Right renal cortex interstitium (tissue), 3 donors: ENCODE results near the gene TNNI3K. TPM values are rescaled to one million over a fixed set of nuclear protein-coding genes. Genes with fewer than 3 reads are reported as not detected.

Experiments used
- DNase-seq, 3 donors: peaks; one replicate each; pipeline ENCODE4 v3.0.0-alpha.2; 2013; ENCODE audit warnings: low read depth in 3 of 3, low spot score in 2 of 3
- polyA plus RNA-seq, 3 donors: library from polyadenylated mRNA; unstranded; fragments of 120-200 nt; gene quantifications; one replicate each; pipeline ENCODE4 v1.2.1, GENCODE V29; 2013; ENCODE audit not compliant: insufficient read length in 3 of 3

TNNI3K gene
- polyA plus RNA-seq, 3 donors: 1.0 to 2.7 (median 1.4) TPM

DNA sequence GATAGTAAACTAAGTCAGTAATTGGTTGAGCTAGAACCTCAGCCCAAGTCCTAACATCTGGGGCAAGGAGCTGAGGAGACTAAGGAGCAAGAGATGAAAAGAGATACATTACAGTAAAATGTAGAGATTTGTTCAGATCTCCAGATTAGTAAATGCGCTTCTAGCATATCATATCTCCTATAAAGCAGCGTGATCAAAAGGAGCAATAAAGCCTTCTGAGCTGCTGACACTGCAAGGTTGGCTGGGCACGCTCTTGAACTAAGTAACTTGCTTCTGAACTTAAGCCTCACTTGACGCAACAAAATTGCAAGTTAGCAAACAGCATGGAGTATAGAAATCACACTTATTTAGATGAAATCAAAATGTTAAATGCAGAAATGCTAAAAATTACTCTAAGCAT lies 196.3 kb downstream of the TNNI3K start:
- DNase-seq: no peak

DNA sequence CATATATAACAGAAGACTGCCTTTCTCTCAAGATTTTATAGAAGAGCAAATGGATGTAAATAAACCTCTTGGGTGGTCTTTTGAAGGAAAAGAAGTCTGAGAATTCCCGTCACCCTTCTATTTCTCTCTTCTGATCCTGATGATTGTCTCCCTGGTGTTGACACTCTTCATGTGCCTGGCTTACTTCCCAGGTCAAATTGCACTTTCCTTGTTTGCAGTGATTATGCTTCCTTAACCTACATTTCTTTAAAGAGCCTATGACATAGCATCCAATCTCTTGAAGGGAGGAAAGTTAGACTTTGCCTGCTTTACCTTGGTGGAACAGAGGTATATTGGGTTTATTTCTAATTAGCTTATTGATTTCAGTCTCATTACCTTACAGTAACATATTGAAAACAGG lies 197.1 kb downstream of the TNNI3K start:
- DNase-seq: no peak

DNA sequence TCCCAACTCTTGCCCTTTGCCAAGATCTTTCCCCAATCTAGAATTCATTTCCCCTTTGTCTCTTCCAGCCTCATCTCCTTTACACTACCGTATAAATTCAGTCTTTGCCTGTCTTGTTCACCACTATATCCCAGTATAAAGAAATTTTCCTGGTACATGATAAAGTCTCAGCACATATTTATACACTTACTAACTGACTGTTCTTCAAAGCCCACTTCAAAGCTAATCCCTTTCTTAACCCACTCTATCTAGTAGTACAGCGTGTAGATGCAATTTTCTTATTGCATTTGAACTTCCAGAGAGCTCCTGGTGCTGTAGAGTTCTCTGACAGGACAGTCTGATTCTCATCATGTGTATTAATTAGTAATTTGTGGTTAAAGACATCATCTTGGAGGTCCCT lies 199.1 kb downstream of the TNNI3K start:
- no peak for DNase-seq

DNA sequence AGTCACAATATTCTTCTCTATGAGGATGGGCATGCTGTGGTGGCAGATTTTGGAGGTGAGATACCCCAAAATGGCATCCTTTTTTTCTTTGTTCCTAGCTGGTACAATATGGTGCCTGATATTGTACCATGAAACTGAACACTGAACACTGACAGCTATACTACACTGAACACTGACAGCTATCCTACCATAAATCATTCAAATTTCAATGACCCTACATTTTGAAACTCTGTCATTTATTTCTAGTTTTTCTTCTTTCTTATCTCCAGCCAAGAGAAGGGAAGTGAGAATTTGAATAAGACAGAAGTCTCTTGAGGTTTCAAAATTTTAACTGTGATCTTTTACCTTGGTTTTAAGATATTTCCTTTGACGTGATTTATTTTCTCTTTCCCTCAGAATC lies 200.9 kb downstream of the TNNI3K start:
- DNase-seq: no peak

DNA sequence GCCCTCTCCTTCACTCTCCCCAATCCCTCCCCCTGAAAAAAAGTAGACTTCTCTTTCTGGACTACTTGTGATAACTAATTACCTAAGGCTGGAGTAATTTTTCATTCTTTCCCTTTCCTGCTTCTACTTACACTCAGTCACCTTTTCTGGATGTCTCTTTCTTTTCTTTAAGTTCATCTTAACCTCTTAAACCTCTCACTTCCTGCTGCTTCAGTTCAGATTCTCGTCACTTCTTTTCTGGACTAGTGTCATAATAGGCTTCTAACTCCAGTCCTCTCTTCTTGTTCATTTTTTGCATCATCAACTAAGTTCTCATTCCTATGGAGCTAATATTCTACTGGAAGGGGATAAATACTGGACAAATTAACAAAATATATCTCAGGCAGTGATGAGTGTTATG lies 201.8 kb downstream of the TNNI3K start:
- DNase-seq: no peak

DNA sequence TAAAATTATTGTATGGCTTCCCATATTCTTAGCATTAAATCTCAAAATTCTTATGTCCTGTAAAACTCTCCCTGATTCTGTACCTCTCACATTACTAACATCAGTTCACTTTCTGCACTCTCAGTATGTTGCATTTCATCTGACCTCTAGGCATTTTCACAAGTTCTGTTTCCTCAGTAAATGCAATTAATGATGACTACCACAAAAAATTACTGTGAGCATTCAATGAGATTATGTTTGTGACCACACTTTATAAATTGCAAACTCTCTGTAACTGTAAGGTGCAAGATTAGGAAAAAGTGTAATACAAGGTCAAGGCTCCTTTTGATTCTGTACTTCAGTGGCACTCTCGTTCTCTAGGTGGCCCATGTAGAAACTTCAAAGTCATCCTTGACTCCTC lies 216.8 kb downstream of the TNNI3K start:
- no peak for DNase-seq

DNA sequence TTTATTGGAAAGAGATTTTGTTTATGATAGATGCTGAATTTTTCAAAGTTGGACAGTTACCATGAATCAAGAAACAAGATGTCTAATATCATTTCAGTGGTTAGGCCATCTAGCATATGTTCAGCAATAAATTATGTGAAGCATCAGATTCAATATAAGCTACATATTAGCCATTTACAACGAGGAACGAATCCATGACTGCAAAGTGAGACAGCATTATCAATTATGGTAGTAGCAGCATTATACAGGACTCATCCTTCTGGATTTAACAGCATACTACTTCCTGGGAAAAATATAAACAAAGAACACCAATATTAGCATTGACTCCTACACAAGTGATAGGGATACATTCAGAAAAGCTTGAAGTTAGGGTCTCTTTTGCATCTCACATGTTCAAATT lies 218.1 kb downstream of the TNNI3K start:
- no peak for DNase-seq

DNA sequence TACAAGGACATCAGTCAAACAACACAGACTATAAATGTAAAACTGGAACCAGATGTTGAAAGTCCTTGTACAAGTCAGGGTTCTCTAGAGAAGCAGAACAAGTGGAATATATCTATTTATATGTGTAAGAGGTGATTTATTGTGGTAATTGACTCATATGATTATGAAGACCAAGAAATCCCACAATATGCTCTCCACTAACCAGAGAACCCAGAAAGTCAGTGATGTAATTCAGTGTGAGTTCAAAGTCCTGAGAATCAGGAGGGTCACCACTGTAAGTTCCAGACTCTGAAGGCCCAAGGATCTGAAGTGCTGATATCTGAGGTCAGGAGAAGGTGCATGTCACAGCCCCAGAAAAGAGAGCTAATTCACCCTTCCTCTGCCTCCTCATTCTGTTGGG lies 220.2 kb downstream of the TNNI3K start:
- no peak for DNase-seq

DNA sequence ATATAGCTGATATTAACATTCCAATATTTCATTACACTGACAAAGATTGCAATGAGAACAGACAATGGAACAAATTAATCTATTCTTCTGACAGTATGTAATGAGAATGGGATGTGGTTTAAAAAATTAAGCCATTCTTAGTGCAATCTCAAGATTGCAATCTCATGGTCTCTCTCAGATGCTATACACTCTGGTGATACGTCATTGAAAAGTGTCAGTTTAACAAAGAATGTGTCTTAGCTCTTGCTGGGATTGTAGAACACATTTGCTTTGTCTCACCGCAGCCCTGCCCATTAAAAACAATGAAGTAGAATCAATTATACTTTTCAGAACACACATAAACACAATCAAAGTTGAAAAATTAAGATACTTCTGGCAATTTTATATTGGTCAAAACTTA lies 222.1 kb downstream of the TNNI3K start:
- DNase-seq: no peak

DNA sequence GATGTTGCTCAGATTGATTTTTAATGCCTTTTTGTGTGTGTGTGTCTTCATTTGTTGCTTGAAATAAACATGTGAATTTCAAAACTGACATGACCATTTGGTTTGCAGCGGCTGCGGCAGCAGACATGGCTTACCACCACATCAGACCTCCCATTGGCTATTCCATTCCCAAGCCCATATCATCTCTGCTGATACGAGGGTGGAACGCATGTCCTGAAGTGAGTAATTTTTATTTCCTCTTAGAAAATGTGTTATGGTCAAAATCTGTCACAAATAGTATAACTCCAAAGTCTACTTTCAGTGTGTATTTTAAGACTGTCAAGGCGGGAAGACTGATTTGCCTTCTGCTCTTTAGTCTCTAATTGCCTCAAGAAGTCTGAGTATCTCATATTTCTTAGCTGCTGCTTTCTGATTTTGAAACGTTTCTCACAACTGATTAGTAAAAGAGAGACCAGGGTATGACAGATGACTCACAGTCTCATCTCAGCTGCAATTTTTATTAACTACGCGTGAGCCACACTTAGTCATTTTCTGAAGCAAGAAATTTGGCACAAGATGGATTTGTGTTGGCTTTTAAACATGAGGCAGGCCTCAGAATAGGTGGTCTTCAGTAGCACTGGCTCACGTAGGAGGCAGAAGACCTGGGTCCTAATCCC lies 228.3 kb downstream of the TNNI3K start:
- DNase-seq: no peak

DNA sequence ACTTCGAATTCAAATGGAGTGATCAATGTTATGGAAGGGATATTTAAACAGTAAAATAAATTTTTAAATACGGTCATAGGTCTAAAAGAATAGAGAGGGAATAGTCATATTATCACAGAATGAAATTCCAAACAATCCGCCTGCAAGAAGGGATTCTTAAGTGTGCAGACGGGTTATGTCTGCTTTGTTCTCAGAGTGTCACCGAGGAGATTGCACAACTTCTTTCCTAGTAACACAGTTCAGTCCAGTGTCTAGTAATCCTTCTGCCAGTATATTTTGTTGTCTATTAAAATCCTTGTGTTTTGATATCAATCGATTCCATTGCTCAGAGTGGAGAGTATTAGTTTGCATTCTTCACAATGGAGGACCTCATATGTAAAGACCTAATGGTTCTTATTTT lies 228.8 kb downstream of the TNNI3K start:
- no peak for DNase-seq

DNA sequence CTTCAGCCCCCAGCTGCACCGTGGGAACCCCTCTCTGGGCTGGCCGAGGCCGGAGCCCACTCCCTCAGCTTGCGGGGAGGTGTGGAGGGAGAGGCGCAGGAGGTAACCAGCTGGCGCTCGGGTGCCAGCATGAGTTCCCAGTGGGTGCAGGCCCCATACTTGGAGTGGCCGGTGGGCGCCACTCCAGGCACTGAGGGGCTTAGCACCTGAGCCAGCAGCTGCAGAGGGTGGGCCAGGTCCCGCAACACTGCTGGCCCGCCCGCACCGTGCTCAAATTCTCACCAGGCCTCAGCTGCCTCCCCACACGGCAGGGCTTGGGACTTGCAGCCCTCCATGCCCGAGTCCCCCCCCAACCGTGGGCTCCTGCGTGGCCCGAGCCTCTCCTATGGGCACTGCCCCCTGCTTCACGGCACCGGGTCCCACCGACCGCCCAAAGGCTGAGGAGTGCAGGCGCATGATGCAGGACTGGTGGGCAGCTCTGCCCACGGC lies 230.1 kb downstream of the TNNI3K start:
- DNase-seq: no peak

DNA sequence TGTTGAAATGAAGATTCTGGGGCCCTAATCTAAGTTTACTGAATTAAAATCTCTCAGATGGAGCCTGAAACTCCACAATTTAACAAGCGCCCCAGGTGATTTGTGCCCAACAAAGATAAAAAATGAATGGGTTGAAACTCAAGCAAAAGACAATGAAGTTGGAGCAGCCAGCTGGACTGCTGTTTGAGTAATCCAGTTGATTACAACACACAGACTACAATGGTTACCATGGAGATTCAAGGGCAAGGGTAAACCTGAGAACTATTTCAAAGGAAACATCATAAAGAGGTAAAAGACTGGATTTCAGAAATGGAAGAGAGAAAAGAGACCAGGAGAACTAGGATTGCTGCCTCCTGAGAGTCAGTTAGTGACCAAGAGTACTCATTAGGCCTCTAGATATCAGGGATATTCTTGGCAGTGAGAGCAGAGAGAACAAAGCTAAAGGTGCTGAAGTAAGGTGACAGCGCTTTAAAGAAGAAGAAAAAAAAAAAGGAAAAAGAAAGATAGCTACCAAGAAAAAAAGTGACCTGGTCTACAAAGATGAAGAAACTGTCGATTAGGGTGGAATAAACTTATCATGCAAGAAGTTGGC lies 232.7 kb downstream of the TNNI3K start:
- DNase-seq: no peak

DNA sequence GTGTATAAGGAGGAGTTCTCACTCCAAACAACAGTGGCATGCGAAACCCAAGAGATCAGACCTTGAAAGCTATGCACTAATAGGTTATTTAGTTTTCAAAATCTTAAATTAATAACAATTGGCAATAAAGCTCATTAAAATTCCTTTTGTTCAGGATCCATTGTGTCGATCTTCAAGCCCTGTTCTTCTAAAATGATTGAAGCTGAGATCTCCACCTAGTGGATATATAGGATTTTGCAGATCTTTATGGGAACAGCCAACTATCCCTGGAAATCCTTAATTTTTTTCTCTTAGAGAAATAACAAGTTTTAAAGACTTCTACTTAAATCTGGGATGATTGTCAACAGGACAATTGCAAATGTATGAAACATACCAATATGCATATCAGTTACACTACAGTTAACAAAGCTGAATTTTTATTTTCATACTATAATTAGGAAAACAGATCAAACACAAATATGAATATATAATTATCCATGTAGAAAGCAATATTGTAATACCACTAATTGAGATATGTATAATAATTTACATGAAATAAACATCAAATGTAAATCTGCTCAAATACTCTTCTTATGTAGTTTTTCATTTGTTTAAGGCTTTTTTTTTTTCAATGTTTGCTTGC lies 233.9 kb downstream of the TNNI3K start:
- DNase-seq: peak in 2 of 3 donors; percentile 31 to 57

DNA sequence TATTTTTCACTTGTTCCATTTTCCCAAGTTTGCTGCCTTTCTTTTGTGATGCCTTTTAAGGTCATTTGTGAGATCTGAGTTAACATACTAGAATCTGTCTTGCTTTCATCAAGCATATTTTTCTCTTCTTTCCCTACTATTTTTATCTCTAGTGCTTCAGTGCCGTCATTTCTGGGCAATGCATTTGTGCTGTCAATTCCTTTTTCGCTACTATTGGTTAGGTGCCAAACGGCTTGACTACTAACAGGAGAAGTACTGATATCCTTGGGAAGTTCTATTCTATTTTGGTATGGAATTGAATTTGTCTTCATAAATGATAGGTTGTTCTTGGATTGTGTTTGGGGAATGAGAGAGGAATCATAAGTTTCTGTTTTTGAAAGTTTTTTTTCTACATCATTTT lies 235.1 kb downstream of the TNNI3K start:
- no peak for DNase-seq

DNA sequence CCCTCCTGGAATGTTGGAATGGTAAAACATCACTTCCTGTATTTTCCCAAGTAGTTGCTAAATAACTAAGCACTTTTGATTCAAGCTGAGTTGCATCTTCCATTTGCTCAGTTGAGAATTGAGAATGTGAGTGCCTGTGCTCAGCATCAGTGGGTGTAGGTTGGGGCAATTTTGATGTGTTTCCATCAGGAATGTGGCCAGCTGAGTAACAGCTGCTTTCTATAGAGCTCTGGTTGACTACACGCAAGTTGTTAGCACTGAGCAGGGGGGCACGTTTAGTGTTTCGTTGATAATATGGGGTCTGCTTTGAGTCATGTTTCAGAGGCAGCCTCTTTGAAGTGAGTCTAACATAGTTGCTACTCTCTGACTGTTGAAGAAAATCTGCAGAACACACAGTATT lies 235.7 kb downstream of the TNNI3K start:
- no peak for DNase-seq

DNA sequence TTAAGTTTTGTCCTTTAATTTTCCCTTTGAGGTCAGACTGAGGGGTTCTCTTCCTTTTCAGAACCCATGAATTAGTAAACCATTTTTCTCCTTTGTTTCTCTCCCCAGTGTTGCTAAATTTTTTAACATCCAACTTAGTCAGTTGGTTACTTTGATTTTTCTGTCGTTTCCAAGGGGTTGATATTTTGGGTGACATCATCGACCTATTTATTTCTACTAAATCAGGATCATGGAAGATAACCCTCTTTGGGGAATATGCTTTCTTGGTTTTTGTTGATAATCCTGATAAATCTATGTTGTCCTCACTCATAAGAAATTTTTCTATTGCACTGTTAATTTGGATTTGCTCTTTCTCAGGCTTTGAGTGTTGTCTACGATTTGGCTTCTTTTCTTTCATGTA lies 236.3 kb downstream of the TNNI3K start:
- no peak for DNase-seq

DNA sequence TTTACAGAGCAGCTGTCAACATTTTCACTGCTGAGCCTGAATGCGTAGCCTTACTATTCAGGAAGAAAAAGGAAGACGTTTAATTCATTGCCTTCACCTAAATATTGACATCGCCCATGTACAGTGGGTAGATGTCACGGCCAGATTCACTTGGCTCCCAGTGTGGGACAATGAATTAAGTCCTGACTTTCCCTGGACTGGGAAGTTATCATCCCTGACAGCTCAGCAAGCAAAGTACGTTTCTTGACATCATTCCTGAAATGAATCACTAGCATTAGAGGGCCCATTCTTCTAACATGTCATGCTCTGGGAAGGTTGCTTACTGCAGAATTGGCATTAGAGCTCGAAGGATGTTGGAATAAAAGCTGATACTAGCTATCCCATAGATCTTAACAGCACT lies 239.4 kb downstream of the TNNI3K start:
- no peak for DNase-seq

DNA sequence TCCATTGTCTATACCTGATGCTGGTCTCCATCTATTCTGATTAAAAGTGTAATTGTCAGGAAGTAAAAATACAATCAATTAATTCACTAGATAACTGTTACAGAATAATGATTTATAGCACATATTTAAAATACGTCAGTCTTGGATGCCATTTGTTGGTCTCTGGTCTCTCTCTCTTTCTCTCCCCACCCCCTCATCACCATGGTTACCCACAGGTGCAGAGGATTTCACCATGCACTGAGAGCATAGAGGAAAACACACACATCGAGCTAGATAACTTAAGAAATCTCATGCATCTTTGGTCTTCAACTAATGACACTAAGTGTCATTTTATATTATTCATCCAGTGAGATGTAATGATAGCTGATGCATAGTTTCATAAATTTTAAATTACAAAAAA lies 243.8 kb downstream of the TNNI3K start:
- DNase-seq: no peak

DNA sequence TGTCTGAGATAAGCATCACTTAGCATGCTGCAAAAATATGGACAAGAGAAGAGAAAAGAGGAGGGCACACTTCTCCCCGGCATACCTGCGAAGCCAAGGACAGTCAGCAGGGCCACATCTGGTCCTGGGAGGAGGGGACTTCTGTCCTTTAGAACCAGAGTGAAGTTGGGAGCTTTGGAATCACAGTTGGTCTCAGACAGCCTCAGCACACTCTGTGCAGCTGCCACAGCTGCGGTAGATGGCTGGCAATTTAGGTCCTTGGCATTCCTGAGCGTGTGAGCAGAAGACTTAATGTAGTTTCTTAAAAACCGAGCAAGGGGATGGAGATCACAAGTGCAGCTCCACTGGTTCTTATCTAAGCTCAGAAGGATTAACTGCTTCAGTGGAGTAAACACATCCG lies 244.9 kb downstream of the TNNI3K start:
- no peak for DNase-seq

DNA sequence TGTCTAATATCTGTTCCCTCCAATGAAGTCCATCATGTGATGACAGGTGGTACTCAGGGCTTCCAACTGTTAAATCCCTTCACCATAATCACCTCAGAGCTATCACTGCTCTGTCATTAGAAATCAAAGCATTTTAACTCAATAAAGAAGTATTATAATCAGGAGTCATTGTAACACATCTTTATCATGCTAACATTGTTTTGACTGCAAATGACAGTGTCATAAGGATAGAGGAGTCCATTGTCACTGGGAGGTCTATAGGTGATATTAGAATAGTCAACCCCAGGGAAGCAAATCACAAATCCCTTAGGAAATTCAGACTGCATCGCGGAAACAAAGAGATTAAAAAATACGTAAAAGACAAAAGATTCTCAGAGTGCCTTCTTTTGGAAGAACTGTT lies 246.4 kb downstream of the TNNI3K start:
- no peak for DNase-seq

DNA sequence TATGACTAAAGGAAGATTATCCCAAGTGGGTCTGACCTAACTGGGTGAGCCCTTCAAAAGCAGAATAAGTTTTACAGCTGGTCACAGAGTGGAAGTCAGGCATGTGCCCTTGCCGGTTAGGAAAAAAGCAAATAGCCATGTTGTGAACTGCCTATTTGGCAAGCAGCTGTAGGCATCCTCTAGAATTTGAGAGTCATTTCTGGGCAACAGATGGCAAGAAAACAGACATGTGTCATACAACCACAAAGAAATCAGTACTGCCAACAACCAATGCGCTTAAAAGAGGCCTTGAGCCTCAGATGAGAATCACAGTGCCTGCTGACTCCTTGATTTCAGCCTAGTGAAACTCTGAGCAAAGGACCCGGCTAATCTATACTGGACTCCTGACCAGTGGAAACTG lies 250.4 kb downstream of the TNNI3K start:
- no peak for DNase-seq
